KMS-11 (cell line): ENCODE data around the gene PCSK9.

ENCODE experiments used
- H2AFZ ChIP-seq: fragments of 200-600 bp; sonication (generic); 2 replicates; pipeline ENCODE4 v1.6.1; 2016; ENCODE audit warnings: antibody characterized with exemption, mixed run types, low read depth
- H3K27ac ChIP-seq: fragments of 200-600 bp; sonication (generic); 2 replicates; pipeline ENCODE4 v1.6.1; 2016; ENCODE audit warnings: mild to moderate bottlenecking, mixed run types
- H3K27me3 ChIP-seq: fragments of 200-600 bp; sonication (generic); 2 replicates; pipeline ENCODE4 v1.6.1; 2017; ENCODE audit warnings: mild to moderate bottlenecking, low read depth, mixed run types, moderate library complexity; ENCODE audit not compliant: insufficient read depth
- H3K36me3 ChIP-seq: fragments of 200-600 bp; sonication (generic); 2 replicates; pipeline ENCODE4 v1.6.1; 2017; ENCODE audit warnings: mild to moderate bottlenecking, mixed run types; ENCODE audit not compliant: insufficient read depth
- H3K4me1 ChIP-seq: fragments of 200-600 bp; sonication (generic); 2 replicates; pipeline ENCODE4 v1.6.1; 2016; ENCODE audit warnings: mild to moderate bottlenecking, low read depth, mixed run types; ENCODE audit not compliant: poor library complexity, severe bottlenecking
- H3K4me2 ChIP-seq: fragments of 200-600 bp; sonication (generic); 2 replicates; pipeline ENCODE4 v1.7.0; 2016; ENCODE audit warnings: mild to moderate bottlenecking, mixed run types
- H3K4me3 ChIP-seq: fragments of 200-600 bp; sonication (generic); IDR thresholded peaks from 2 replicates; pipeline ENCODE4 v1.6.1; 2017; ENCODE audit warnings: low read depth, low read length, mixed read lengths; ENCODE audit not compliant: insufficient read depth
- H3K79me2 ChIP-seq: fragments of 200-600 bp; sonication (generic); 2 replicates; pipeline ENCODE4 v1.6.1; 2016; ENCODE audit warnings: low read depth, mixed run types; ENCODE audit not compliant: insufficient read depth
- H3K9ac ChIP-seq: fragments of 200-600 bp; sonication (generic); 2 replicates; pipeline ENCODE4 v1.6.1; 2016; ENCODE audit warnings: mild to moderate bottlenecking, mixed run types
- H4K20me1 ChIP-seq: fragments of 200-600 bp; sonication (generic); 2 replicates; pipeline ENCODE4 v1.6.1; 2016; ENCODE audit warnings: mild to moderate bottlenecking, mixed run types; ENCODE audit not compliant: insufficient read depth
- TF ChIP-seq, protein P1 (sequence below): fragments of 200-600 bp; sonication (generic); conservative IDR thresholded peaks from 2 replicates; pipeline ENCODE4 v1.6.1; 2017; ENCODE audit warnings: low read depth, mild to moderate bottlenecking, antibody characterized with exemption, low read length, moderate library complexity, mixed read lengths

The PCSK9 gene

DNA sequence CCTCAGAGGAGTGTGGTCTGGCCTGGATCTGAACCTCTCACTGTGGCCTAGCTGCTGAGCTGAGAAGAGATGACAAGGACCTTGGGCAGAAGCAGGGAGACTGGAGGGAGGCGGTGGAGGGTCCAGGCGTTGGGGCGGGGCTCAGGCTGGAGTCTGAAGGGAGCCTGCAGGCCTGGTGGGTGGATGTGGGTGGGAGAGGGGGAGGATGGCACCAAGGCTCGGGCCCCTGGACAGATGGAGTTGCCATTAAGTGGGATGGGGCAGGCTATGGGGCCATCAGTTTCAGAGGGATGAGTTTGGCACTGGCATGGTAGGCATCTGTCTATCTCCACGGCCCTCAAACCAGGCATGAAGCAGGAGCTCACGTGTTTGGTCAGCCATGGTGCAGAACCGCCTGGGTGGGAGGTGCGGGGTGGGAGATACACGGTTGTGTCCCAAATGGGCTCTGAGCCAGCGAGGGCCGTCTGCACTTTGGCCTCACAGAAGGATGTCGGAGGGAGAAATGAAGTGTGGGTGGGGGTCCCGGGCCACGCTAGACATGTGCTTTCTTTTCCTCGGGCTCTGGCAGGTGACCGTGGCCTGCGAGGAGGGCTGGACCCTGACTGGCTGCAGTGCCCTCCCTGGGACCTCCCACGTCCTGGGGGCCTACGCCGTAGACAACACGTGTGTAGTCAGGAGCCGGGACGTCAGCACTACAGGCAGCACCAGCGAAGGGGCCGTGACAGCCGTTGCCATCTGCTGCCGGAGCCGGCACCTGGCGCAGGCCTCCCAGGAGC lies 23.6 kb downstream of the PCSK9 start:
- Histone ChIP-seq H3K79me2 (no peaks in the 10 kb centered on the region), H3K27me3 (no peaks in the 10 kb centered on the region), H3K9ac (no peak overlapping the region), H3K36me3 (no peaks in the 10 kb centered on the region), H4K20me1 (no peaks in the 10 kb centered on the region), H3K27ac (no peak overlapping the region), H3K4me2 (no peak overlapping the region), H2AFZ (no peak overlapping the region), H3K4me3 (no peak overlapping the region), H3K4me1 (no peaks in the 10 kb centered on the region)
- TF ChIP-seq, protein P1, sequence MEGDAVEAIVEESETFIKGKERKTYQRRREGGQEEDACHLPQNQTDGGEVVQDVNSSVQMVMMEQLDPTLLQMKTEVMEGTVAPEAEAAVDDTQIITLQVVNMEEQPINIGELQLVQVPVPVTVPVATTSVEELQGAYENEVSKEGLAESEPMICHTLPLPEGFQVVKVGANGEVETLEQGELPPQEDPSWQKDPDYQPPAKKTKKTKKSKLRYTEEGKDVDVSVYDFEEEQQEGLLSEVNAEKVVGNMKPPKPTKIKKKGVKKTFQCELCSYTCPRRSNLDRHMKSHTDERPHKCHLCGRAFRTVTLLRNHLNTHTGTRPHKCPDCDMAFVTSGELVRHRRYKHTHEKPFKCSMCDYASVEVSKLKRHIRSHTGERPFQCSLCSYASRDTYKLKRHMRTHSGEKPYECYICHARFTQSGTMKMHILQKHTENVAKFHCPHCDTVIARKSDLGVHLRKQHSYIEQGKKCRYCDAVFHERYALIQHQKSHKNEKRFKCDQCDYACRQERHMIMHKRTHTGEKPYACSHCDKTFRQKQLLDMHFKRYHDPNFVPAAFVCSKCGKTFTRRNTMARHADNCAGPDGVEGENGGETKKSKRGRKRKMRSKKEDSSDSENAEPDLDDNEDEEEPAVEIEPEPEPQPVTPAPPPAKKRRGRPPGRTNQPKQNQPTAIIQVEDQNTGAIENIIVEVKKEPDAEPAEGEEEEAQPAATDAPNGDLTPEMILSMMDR: no peak

DNA sequence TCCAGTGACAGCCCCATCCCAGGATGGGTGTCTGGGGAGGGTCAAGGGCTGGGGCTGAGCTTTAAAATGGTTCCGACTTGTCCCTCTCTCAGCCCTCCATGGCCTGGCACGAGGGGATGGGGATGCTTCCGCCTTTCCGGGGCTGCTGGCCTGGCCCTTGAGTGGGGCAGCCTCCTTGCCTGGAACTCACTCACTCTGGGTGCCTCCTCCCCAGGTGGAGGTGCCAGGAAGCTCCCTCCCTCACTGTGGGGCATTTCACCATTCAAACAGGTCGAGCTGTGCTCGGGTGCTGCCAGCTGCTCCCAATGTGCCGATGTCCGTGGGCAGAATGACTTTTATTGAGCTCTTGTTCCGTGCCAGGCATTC lies 24.2 kb downstream of the PCSK9 start:
- H3K27ac ChIP-seq: no peak overlapping the region
- TF ChIP-seq, protein P1: no peak
- no peak overlapping the region for H3K9ac ChIP-seq
- H3K36me3 ChIP-seq: no peaks in the 10 kb centered on the region
- H2AFZ ChIP-seq: no peak overlapping the region
- H3K27me3 ChIP-seq: no peaks in the 10 kb centered on the region
- H3K4me3 ChIP-seq: no peak overlapping the region
- H3K4me2 ChIP-seq: no peak overlapping the region
- H3K79me2 ChIP-seq: no peaks in the 10 kb centered on the region
- no peaks in the 10 kb centered on the region for H3K4me1 ChIP-seq
- H4K20me1 ChIP-seq: no peaks in the 10 kb centered on the region

DNA sequence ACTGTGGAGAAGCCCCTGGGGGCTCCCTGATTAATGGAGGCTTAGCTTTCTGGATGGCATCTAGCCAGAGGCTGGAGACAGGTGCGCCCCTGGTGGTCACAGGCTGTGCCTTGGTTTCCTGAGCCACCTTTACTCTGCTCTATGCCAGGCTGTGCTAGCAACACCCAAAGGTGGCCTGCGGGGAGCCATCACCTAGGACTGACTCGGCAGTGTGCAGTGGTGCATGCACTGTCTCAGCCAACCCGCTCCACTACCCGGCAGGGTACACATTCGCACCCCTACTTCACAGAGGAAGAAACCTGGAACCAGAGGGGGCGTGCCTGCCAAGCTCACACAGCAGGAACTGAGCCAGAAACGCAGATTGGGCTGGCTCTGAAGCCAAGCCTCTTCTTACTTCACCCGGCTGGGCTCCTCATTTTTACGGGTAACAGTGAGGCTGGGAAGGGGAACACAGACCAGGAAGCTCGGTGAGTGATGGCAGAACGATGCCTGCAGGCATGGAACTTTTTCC lies 24.8 kb downstream of the PCSK9 start:
- H4K20me1 ChIP-seq: no peaks in the 10 kb centered on the region
- H3K9ac ChIP-seq: no peak overlapping the region
- no peak overlapping the region for H3K4me3 ChIP-seq
- TF ChIP-seq, protein P1: no peak
- no peak overlapping the region for H2AFZ ChIP-seq
- no peaks in the 10 kb centered on the region for H3K79me2 ChIP-seq
- no peaks in the 10 kb centered on the region for H3K36me3 ChIP-seq
- H3K4me1 ChIP-seq: no peaks in the 10 kb centered on the region
- H3K27me3 ChIP-seq: no peaks in the 10 kb centered on the region
- no peak overlapping the region for H3K4me2 ChIP-seq
- H3K27ac ChIP-seq: no peak overlapping the region

GRCh38 chr1:55064861-55065263 lies 25.5 kb downstream of the PCSK9 start:
- Histone ChIP-seq H4K20me1 (no peaks in the 10 kb centered on the region), H3K36me3 (no peaks in the 10 kb centered on the region)

More at GRCh38 chr1:55064861-55065263, 25.5 kb downstream of the PCSK9 start:
- Histone ChIP-seq H3K79me2 (no peaks in the 10 kb centered on the region), H2AFZ (no peak overlapping the region), H3K27me3 (no peaks in the 10 kb centered on the region), H3K9ac (no peak overlapping the region), H3K4me3 (no peak overlapping the region), H3K4me1 (no peaks in the 10 kb centered on the region), H3K27ac (no peak overlapping the region), H3K4me2 (no peak overlapping the region)
- TF ChIP-seq, protein P1: no peak
